ENCODE data around the gene UBL4B. TPM values are rescaled to one million over a fixed set of nuclear protein-coding genes. Genes with fewer than 3 reads are reported as not detected.
A peak's percentile ranks its signal among the peaks of the same experiment; 100 is the strongest.
"Not testable (repeated sequence)": the region's sequence is repeated elsewhere in the genome, so short reads cannot be mapped to it uniquely, and the experiment has no call there.

UBL4B gene
- total and polyA plus RNA-seq, 2 experiments from 2014 or later, result not detected

- Histone ChIP-seq H3K4me2 (peak overlapping the region; percentile 71), H4K20me1 (ENCODE audit: insufficient read depth, poor library complexity, severe bottlenecking) (no peaks in the 10 kb centered on the region), H3K4me3 (no peak overlapping the region), H3K9me3 (ENCODE audit: low read depth) (no peaks in the 10 kb centered on the region), H3K27me3 (peaks cover 88% of the 10 kb centered on the region), H3K9me2 (replicated peaks; ENCODE audit: insufficient read depth) (no peaks in the 10 kb centered on the region), H3K36me3 (replicated peaks; ENCODE audit: insufficient read depth, low read depth) (no peaks in the 10 kb centered on the region), H2AFZ (peak overlapping the region; percentile 20), H3K27ac (no peak overlapping the region), H3K79me2 (no peaks in the 10 kb centered on the region), H3K4me1 (ENCODE audit: insufficient read depth) (peaks cover 14% of the 10 kb centered on the region)
- no peak for TF ChIP-seq EZH2 (IDR thresholded peaks at IDR 0.05; ENCODE audit: borderline replicate concordance)
- peak; percentile 83 for TF ChIP-seq EZH2phosphoT487 (IDR thresholded peaks at IDR 0.05; ENCODE audit: low read depth, severe bottlenecking, unreplicated experiment)
- DNase-seq (ENCODE audit: low spot score), result no peak
- WGBS (ENCODE audit: low lambda C conversion rate, missing lambda C conversion rate), result 4% methylated on average over 31 of the region's 52 CpGs
Measured at GRCh38 chr1:110070282-110070669, 42.0 kb upstream of the UBL4B start.

- H4K20me1 ChIP-seq (ENCODE audit: insufficient read depth, poor library complexity, severe bottlenecking), result no peaks in the 10 kb centered on the region
- H3K4me3 ChIP-seq, result no peak within 1 kb of the TSS
- H3K79me2 ChIP-seq, result no peaks in the 10 kb centered on the region
- TF ChIP-seq CTCF (IDR thresholded peaks at IDR 0.05; ENCODE audit: poor library complexity), result no peak
- TF ChIP-seq EZH2phosphoT487 (IDR thresholded peaks at IDR 0.05; ENCODE audit: low read depth, severe bottlenecking, unreplicated experiment), result peak; percentile 24
- no peak for TF ChIP-seq EZH2 (IDR thresholded peaks at IDR 0.05; ENCODE audit: borderline replicate concordance)
- peak within 1 kb of the TSS; percentile 71 for H3K4me2 ChIP-seq
- H3K9me2 ChIP-seq (replicated peaks; ENCODE audit: insufficient read depth), result no peaks in the 10 kb centered on the region
- no peaks in the 10 kb centered on the region for H3K36me3 ChIP-seq (replicated peaks; ENCODE audit: insufficient read depth, low read depth)
- DNase-seq (ENCODE audit: low spot score), result no peak
- H3K27me3 ChIP-seq, result peaks cover 84% of the 10 kb centered on the region
- 62% methylated on average over 4 of the region's 27 CpGs for WGBS (ENCODE audit: low lambda C conversion rate, missing lambda C conversion rate)
- peak within 1 kb of the TSS; percentile 20 for H2AFZ ChIP-seq
- no peak within 1 kb of the TSS for H3K27ac ChIP-seq
- no peaks in the 10 kb centered on the region for H3K9me3 ChIP-seq (ENCODE audit: low read depth)
- H3K4me1 ChIP-seq (ENCODE audit: insufficient read depth), result peaks cover 14% of the 10 kb centered on the region
Measured at GRCh38 chr1:110070671-110071242, 41.5 kb upstream of the UBL4B start, which contains the start of gene ALX3. TSS of gene ALX3 (minus strand) at chr1:110070672. CDS start at chr1:110070612, 60 bp downstream.

DNA sequence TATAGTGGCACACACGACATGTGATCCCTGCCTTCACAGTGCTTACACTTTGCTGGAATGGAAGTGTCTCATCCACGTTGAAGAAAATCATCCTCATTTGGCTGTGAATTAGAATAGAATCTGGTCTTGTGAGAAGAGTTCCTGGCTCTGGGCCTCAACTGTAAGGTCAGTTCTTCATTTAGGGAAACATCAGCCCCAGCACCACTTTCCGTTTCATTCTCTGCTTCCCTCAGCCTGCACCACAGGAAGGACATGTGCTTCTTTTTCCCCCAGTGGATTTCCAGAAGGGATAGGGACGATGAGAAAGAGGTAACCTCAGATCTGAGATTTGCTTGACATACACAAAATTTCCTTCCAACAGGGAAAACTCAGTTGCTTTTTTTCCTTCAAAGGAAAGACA, 38.1 kb upstream of the UBL4B start:
- no peak overlapping the region for H2AFZ ChIP-seq
- TF ChIP-seq EZH2 (IDR thresholded peaks at IDR 0.05; ENCODE audit: borderline replicate concordance) (no peak), EZH2phosphoT487 (IDR thresholded peaks at IDR 0.05; ENCODE audit: low read depth, severe bottlenecking, unreplicated experiment) (no peak), CTCF (IDR thresholded peaks at IDR 0.05; ENCODE audit: poor library complexity) (no peak)
- no peak overlapping the region for H3K27ac ChIP-seq
- no peaks in the 10 kb centered on the region for H3K9me3 ChIP-seq (ENCODE audit: low read depth)
- no peak overlapping the region for H3K4me2 ChIP-seq
- no peaks in the 10 kb centered on the region for H3K9me2 ChIP-seq (replicated peaks; ENCODE audit: insufficient read depth)
- whole genome bisulfite sequencing (ENCODE audit: low lambda C conversion rate, missing lambda C conversion rate), result 81% methylated on average over 4 of the region's 4 CpGs
- H3K36me3 ChIP-seq (replicated peaks; ENCODE audit: insufficient read depth, low read depth), result no peaks in the 10 kb centered on the region
- H3K4me1 ChIP-seq (ENCODE audit: insufficient read depth), result peaks cover 6% of the 10 kb centered on the region
- H4K20me1 ChIP-seq (ENCODE audit: insufficient read depth, poor library complexity, severe bottlenecking), result no peaks in the 10 kb centered on the region
- no peak for DNase-seq (ENCODE audit: low spot score)
- peaks cover 64% of the 10 kb centered on the region for H3K27me3 ChIP-seq
- no peak overlapping the region for H3K4me3 ChIP-seq
- no peaks in the 10 kb centered on the region for H3K79me2 ChIP-seq

DNA sequence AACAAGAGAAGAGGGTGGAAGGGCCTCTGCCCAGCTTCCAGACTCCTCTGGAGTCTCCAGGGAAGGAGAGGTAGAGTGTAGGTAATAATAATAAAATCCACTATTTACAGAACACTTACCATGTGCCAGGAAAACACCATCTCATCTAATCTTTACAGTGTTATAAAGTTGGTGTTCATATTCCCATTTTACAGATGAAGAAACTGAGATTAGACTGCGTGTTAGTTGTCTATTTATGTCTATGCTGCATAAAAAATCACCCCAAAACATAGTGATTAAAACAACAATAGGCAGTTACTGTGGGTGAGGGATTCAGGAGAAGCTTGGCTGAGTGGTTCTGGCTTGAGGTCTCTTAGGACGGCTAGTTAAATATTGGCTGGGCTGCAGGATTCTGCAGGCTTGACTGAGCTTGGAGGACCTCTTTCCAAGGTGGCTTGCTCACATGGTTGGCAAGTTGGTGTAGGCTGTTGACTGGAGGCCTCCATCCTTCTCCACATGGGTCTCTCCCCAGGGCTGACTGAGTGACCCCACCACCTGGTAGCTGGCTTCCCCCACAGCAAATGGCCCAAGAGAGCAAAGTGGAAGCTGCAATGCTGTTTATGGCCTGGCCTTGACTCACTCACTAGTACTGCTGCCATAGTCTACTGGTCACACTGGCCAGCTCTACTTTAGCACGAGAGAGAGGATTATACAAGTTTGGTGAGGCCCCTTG, 35.3 kb upstream of the UBL4B start:
- WGBS (ENCODE audit: low lambda C conversion rate, missing lambda C conversion rate), result 86% methylated on average over 3 of the region's 3 CpGs
- Histone ChIP-seq H3K4me3 (no peak overlapping the region), H3K79me2 (no peaks in the 10 kb centered on the region), H3K36me3 (replicated peaks; ENCODE audit: insufficient read depth, low read depth) (no peaks in the 10 kb centered on the region), H3K9me3 (ENCODE audit: low read depth) (no peaks in the 10 kb centered on the region), H3K4me1 (ENCODE audit: insufficient read depth) (no peaks in the 10 kb centered on the region), H2AFZ (no peak overlapping the region), H3K9me2 (replicated peaks; ENCODE audit: insufficient read depth) (no peaks in the 10 kb centered on the region), H3K27me3 (peaks cover 40% of the 10 kb centered on the region), H3K27ac (no peak overlapping the region), H3K4me2 (no peak overlapping the region), H4K20me1 (ENCODE audit: insufficient read depth, poor library complexity, severe bottlenecking) (no peaks in the 10 kb centered on the region)
- DNase-seq (ENCODE audit: low spot score), result no peak
- TF ChIP-seq CTCF (IDR thresholded peaks at IDR 0.05; ENCODE audit: poor library complexity) (no peak), EZH2phosphoT487 (IDR thresholded peaks at IDR 0.05; ENCODE audit: low read depth, severe bottlenecking, unreplicated experiment) (no peak), EZH2 (IDR thresholded peaks at IDR 0.05; ENCODE audit: borderline replicate concordance) (no peak)

DNA sequence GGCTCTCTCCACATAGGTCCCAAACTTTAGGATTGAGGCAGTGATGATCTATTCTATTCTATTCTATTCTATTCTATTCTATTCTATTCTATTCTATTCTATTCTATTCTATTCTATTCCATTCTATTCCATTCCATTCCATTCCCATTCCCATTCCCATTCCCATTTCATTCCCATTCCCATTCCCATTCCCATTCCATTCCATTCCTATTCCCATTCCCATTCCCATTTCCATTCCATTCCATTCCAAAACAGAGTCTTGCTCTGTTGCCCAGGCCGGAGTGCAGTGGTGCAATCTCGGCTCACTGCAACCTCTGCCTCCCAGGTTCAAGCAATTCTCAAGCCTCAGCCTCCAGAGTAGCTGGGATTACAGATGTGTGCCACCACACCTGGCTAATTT, 32.2 kb upstream of the UBL4B start:
- not testable (repeated sequence) for H4K20me1 ChIP-seq (ENCODE audit: insufficient read depth, poor library complexity, severe bottlenecking); H3K9me2 ChIP-seq (replicated peaks; ENCODE audit: insufficient read depth); H3K4me2 ChIP-seq; H3K4me3 ChIP-seq; H3K9me3 ChIP-seq (ENCODE audit: low read depth); DNase-seq (ENCODE audit: low spot score); H3K27ac ChIP-seq; H3K79me2 ChIP-seq; H2AFZ ChIP-seq; H3K36me3 ChIP-seq (replicated peaks; ENCODE audit: insufficient read depth, low read depth)
- WGBS (ENCODE audit: low lambda C conversion rate, missing lambda C conversion rate), result 94% methylated on average over 2 of the region's 2 CpGs
- peaks cover 18% of the 10 kb centered on the region for H3K4me1 ChIP-seq (ENCODE audit: insufficient read depth)
- H3K27me3 ChIP-seq, result peaks cover 45% of the 10 kb centered on the region
